ENCODE results near the gene LDHD.

The LDHD gene

GRCh38 chr16:75114179-75114945, 2.2 kb downstream of the LDHD start:
- no peak for DNase-seq

GRCh38 chr16:75113541-75114121, 2.9 kb downstream of the LDHD start:
- no peak for DNase-seq

GRCh38 chr16:75112734-75113491, 3.7 kb downstream of the LDHD start:
- DNase-seq: no peak

GRCh38 chr16:75111961-75112733, 4.4 kb downstream of the LDHD start:
- DNase-seq: no peak

GRCh38 chr16:75111514-75111940, 5.1 kb downstream of the LDHD start:
- DNase-seq: no peak

GRCh38 chr16:75110637-75111513, 5.7 kb downstream of the LDHD start:
- peak; percentile 89 for DNase-seq

GRCh38 chr16:75109732-75110243, 6.8 kb downstream of the LDHD start:
- no peak for DNase-seq

- peak; percentile 86 for DNase-seq
Measured at GRCh38 chr16:75108792-75109731, 7.5 kb downstream of the LDHD start.

GRCh38 chr16:75107505-75107904, 9.1 kb downstream of the LDHD start:
- DNase-seq: no peak

- DNase-seq: no peak
Measured at GRCh38 chr16:75106351-75107274, 10.0 kb downstream of the LDHD start.

- DNase-seq: no peak
Measured at GRCh38 chr16:75105306-75106061, 11.1 kb downstream of the LDHD start.

- no peak for DNase-seq
Measured at GRCh38 chr16:75104836-75105235, 11.7 kb downstream of the LDHD start.

- DNase-seq: no peak
Measured at GRCh38 chr16:75103994-75104393, 12.6 kb downstream of the LDHD start.

- no peak for DNase-seq
Measured at GRCh38 chr16:75102595-75102994, 14.0 kb downstream of the LDHD start.

GRCh38 chr16:75101635-75102034, 14.9 kb downstream of the LDHD start:
- no peak for DNase-seq

- no peak for DNase-seq
Measured at GRCh38 chr16:75100603-75100990, 16.0 kb downstream of the LDHD start.

- peak; percentile 63 for DNase-seq
Measured at GRCh38 chr16:75099738-75100602, 16.6 kb downstream of the LDHD start.
